Testis (tissue), 2 donors: ENCODE measurements around the gene CLDN3.

Experiments
- POLR2A ChIP-seq: fragments of 450-650 bp; IDR thresholded peaks from one replicate; pipeline ENCODE4 v1.6.1; 2017; ENCODE audit warnings: antibody characterized with exemption, mild to moderate bottlenecking, moderate library complexity
- TF ChIP-seq, protein P1 (sequence below), 3 experiments: fragments of 450-650 bp in 2 of 3; fragments of 200-600 bp in 1 of 3; sonication (generic) in 1 of 3; IDR thresholded peaks; one replicate each; pipeline ENCODE4 v1.5.1; 2016 to 2019; ENCODE audit warnings: antibody characterized with exemption in 3 of 3, mild to moderate bottlenecking in 2 of 3, moderate library complexity in 1 of 3

DNA sequence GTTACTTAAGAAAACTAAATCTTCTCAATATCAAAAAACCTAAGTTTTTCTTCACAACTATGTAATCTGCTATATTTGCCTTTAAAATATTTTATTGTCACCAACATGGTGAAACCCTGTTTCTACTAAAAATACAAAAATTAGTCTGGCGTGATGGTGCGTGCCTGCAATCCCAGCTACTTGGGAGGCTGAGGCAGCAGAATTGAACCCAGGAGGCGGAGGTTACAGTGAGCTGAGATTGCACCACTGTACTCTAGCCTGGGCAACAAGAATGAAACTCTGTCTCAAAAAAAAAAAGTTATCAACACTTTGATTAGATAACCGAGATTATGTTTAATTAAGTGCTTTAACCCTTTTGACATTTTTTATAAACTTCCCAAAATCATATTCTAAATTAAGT, 32.4 kb upstream of the CLDN3 start:
- no peak for TF ChIP-seq POLR2A
- TF ChIP-seq, protein P1, sequence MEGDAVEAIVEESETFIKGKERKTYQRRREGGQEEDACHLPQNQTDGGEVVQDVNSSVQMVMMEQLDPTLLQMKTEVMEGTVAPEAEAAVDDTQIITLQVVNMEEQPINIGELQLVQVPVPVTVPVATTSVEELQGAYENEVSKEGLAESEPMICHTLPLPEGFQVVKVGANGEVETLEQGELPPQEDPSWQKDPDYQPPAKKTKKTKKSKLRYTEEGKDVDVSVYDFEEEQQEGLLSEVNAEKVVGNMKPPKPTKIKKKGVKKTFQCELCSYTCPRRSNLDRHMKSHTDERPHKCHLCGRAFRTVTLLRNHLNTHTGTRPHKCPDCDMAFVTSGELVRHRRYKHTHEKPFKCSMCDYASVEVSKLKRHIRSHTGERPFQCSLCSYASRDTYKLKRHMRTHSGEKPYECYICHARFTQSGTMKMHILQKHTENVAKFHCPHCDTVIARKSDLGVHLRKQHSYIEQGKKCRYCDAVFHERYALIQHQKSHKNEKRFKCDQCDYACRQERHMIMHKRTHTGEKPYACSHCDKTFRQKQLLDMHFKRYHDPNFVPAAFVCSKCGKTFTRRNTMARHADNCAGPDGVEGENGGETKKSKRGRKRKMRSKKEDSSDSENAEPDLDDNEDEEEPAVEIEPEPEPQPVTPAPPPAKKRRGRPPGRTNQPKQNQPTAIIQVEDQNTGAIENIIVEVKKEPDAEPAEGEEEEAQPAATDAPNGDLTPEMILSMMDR (IDR thresholded peaks at IDR 0.05): no peak
